Sigmoid colon (tissue), 4 donors: ENCODE data around the gene ANGPTL4.

Experiments used
- POLR2AphosphoS5 ChIP-seq, 4 donors: sonication (generic); formaldehyde crosslinking; IDR thresholded peaks; one replicate each; pipeline ENCODE4 v1.6.1; 2017; ENCODE audit warnings: antibody characterized with exemption in 4 of 4
- TF ChIP-seq, protein P1 (sequence below), 4 experiments: fragments of 450-650 bp in 3 of 4; fragments of 200-600 bp in 1 of 4; IDR thresholded peaks; one replicate each; pipeline ENCODE4 v1.5.1; 2016 to 2019; ENCODE audit warnings: antibody characterized with exemption in 4 of 4, mild to moderate bottlenecking in 3 of 4, moderate library complexity in 2 of 4

DNA sequence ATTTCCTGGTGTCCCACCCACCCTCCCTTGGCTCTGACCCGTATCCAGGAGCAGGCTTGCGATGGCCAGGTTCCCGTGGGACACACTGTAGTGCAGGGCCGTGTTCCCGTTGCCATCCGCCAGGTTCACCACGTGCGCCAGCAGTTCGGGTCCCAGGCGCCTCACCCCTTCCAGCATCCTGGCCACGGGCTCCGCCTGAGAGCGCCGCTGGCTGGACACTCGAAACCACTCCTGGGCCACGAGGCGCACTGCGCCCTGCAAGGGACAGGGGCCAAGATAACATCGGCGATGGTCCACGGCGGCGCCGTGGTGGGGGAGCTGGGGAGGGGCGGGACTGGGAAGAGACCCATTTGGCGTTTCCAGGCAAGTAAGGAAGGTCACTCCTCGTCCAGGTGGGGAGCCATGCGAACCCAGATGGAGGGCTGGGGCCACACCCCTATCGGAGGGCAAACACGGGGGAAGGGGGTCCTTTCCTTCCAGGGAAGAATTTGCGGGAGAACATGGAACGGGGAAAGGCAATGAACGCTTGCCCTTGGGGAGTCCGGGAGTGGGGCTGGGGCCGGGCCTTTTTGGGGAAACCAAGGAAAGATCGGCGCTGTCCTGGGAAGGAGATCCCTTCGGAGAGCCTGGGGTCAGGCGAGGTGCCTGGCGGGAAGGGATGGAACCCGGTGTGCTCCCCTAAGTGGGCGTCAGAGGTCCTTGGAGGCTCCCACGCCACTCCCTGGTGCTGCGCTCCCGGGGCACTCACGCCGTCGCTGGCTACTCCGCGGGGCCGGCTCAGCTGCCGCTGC lies 30.8 kb upstream of the ANGPTL4 start:
- TF ChIP-seq, protein P1, sequence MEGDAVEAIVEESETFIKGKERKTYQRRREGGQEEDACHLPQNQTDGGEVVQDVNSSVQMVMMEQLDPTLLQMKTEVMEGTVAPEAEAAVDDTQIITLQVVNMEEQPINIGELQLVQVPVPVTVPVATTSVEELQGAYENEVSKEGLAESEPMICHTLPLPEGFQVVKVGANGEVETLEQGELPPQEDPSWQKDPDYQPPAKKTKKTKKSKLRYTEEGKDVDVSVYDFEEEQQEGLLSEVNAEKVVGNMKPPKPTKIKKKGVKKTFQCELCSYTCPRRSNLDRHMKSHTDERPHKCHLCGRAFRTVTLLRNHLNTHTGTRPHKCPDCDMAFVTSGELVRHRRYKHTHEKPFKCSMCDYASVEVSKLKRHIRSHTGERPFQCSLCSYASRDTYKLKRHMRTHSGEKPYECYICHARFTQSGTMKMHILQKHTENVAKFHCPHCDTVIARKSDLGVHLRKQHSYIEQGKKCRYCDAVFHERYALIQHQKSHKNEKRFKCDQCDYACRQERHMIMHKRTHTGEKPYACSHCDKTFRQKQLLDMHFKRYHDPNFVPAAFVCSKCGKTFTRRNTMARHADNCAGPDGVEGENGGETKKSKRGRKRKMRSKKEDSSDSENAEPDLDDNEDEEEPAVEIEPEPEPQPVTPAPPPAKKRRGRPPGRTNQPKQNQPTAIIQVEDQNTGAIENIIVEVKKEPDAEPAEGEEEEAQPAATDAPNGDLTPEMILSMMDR (IDR thresholded peaks at IDR 0.05) = no peak
- no peak for TF ChIP-seq POLR2AphosphoS5 (IDR thresholded peaks at IDR 0.05)
